Smooth muscle cell of the umbilical artery (primary cell): ENCODE results near the gene TOP2A. TPM values are rescaled to one million over a fixed set of nuclear protein-coding genes. Genes with fewer than 3 reads are reported as not detected.

Experiments
- total RNA-seq: library from RNA; depleted of rRNA; stranded (reverse); fragments of >200 nt; gene quantifications from 2 replicates; pipeline ENCODE4 v1.2.3, GENCODE V29; 2014

The TOP2A gene, protein sequence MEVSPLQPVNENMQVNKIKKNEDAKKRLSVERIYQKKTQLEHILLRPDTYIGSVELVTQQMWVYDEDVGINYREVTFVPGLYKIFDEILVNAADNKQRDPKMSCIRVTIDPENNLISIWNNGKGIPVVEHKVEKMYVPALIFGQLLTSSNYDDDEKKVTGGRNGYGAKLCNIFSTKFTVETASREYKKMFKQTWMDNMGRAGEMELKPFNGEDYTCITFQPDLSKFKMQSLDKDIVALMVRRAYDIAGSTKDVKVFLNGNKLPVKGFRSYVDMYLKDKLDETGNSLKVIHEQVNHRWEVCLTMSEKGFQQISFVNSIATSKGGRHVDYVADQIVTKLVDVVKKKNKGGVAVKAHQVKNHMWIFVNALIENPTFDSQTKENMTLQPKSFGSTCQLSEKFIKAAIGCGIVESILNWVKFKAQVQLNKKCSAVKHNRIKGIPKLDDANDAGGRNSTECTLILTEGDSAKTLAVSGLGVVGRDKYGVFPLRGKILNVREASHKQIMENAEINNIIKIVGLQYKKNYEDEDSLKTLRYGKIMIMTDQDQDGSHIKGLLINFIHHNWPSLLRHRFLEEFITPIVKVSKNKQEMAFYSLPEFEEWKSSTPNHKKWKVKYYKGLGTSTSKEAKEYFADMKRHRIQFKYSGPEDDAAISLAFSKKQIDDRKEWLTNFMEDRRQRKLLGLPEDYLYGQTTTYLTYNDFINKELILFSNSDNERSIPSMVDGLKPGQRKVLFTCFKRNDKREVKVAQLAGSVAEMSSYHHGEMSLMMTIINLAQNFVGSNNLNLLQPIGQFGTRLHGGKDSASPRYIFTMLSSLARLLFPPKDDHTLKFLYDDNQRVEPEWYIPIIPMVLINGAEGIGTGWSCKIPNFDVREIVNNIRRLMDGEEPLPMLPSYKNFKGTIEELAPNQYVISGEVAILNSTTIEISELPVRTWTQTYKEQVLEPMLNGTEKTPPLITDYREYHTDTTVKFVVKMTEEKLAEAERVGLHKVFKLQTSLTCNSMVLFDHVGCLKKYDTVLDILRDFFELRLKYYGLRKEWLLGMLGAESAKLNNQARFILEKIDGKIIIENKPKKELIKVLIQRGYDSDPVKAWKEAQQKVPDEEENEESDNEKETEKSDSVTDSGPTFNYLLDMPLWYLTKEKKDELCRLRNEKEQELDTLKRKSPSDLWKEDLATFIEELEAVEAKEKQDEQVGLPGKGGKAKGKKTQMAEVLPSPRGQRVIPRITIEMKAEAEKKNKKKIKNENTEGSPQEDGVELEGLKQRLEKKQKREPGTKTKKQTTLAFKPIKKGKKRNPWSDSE (N-terminal part only)
- total RNA-seq, result 6.5 and 59.3 TPM in 2 replicates

GRCh38 chr17:40417609-40418427, at the start of gene TOP2A:
TSS of gene TOP2A (minus strand) at chr17:40417896. CDS start at chr17:40417791, 105 bp downstream.

GRCh38 chr17:40443196-40443987, 25.7 kb upstream of the TOP2A start, which contains the start of gene IGFBP4:
TSS of gene IGFBP4 (plus strand) at chr17:40443450. CDS start at chr17:40443736, 286 bp downstream.

GRCh38 chr17:40364121-40364861, 53.4 kb downstream of the TOP2A start, which contains the start of gene GJD3:
TSS of gene GJD3 (minus strand) at chr17:40364737. CDS start at chr17:40363815, 922 bp downstream.

Other genes with a start within 250 kb of the TOP2A start
- gene RAPGEFL1, start 240.4 kb downstream of the TOP2A start, total RNA-seq, result 1.8 and 3.0 TPM in 2 replicates
- 6.2 and 11.8 TPM in 2 replicates for gene WIPF2, start 198.6 kb downstream of the TOP2A start, total RNA-seq
- gene CDC6, start 130.0 kb downstream of the TOP2A start, total RNA-seq, result 2.1 and 11.8 TPM in 2 replicates
- 5.9 and 10.1 TPM in 2 replicates for gene RARA, start 108.7 kb downstream of the TOP2A start, total RNA-seq
- 0.69 TPM in 1 of 2 replicates, not detected in the other for gene GJD3, start 53.2 kb downstream of the TOP2A start, total RNA-seq
- gene IGFBP4, start 25.6 kb upstream of the TOP2A start, total RNA-seq, result 207 and 302 TPM in 2 replicates
- not detected in 2 replicates for gene TNS4, start 83.7 kb upstream of the TOP2A start, total RNA-seq
- not detected in 2 replicates for gene CCR7, start 147.6 kb upstream of the TOP2A start, total RNA-seq
- gene SMARCE1, start 229.9 kb upstream of the TOP2A start, total RNA-seq, result 48.7 and 74.5 TPM in 2 replicates
- gene KRT222, start 247.3 kb upstream of the TOP2A start, total RNA-seq, result not detected in 2 replicates